ENCODE results near the gene KLHL29.

Gene KLHL29

GRCh38 chr2:23645230-23645808, 260.3 kb downstream of the KLHL29 start:
- no peak for DNase-seq

GRCh38 chr2:23647563-23647962, 262.6 kb downstream of the KLHL29 start:
- DNase-seq: no peak

- DNase-seq: no peak
Measured at GRCh38 chr2:23649303-23649702, 264.3 kb downstream of the KLHL29 start.

- DNase-seq: no peak
Measured at GRCh38 chr2:23649819-23650218, 264.8 kb downstream of the KLHL29 start.

GRCh38 chr2:23651187-23652080, 266.5 kb downstream of the KLHL29 start:
- no peak for DNase-seq

- no peak for DNase-seq
Measured at GRCh38 chr2:23653326-23653725, 268.3 kb downstream of the KLHL29 start.

GRCh38 chr2:23654756-23655155, 269.8 kb downstream of the KLHL29 start:
- no peak for DNase-seq

GRCh38 chr2:23655934-23656596, 271.1 kb downstream of the KLHL29 start:
- no peak for DNase-seq

GRCh38 chr2:23656597-23656973, 271.6 kb downstream of the KLHL29 start:
- DNase-seq: no peak

GRCh38 chr2:23657371-23657770, 272.4 kb downstream of the KLHL29 start:
- no peak for DNase-seq

- no peak for DNase-seq
Measured at GRCh38 chr2:23657934-23658333, 273.0 kb downstream of the KLHL29 start.

GRCh38 chr2:23658466-23658942, 273.5 kb downstream of the KLHL29 start:
- no peak for DNase-seq

GRCh38 chr2:23659328-23659727, 274.3 kb downstream of the KLHL29 start:
- DNase-seq: no peak

GRCh38 chr2:23659773-23660172, 274.8 kb downstream of the KLHL29 start:
- DNase-seq: no peak

GRCh38 chr2:23660237-23660636, 275.3 kb downstream of the KLHL29 start:
- DNase-seq: no peak

- no peak for DNase-seq
Measured at GRCh38 chr2:23661276-23662050, 276.5 kb downstream of the KLHL29 start.

- no peak for DNase-seq
Measured at GRCh38 chr2:23662466-23662865, 277.5 kb downstream of the KLHL29 start.

- no peak for DNase-seq
Measured at GRCh38 chr2:23662941-23663920, 278.3 kb downstream of the KLHL29 start.

- DNase-seq: no peak
Measured at GRCh38 chr2:23664066-23664788, 279.2 kb downstream of the KLHL29 start.

- DNase-seq: no peak
Measured at GRCh38 chr2:23666241-23666979, 281.4 kb downstream of the KLHL29 start.
